HG02610 (cell line): ENCODE results near the gene VPS41.

Experiments
- ATAC-seq: cut with Tn5 transposase; IDR thresholded peaks from one replicate; pipeline ENCODE4 v1.9.1; 2021; ENCODE audit warnings: mild to moderate bottlenecking, moderate library complexity; ENCODE audit not compliant: unreplicated experiment

The VPS41 gene

DNA sequence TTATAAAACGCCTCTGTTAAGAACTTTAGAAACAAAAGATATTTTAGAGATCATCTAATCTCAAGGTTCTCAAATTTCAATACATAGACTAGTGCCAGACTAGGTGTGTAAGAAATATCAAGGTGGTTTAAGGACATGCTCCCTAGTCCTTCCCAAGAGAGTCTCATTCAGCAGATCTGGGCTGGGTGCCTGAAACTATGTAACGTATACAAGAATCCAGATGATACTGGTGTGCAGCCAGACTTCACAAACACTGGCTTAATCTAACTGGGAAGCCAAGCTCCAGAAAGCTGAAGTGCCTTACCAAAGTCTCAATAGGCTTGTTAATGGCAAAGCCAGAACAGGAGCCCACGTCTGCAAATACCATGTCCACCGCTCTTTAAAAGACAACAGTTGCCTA, 172.9 kb downstream of the VPS41 start:
- no peak for ATAC-seq

GRCh38 chr7:38731215-38731614, 177.8 kb downstream of the VPS41 start:
- ATAC-seq, result no peak

GRCh38 chr7:38728145-38728544, 180.8 kb downstream of the VPS41 start:
- ATAC-seq, result no peak

GRCh38 chr7:38727184-38727940, 181.6 kb downstream of the VPS41 start:
- no peak for ATAC-seq

- no peak for ATAC-seq
Observed at GRCh38 chr7:38723327-38723726, 185.7 kb downstream of the VPS41 start.

- no peak for ATAC-seq
Observed at GRCh38 chr7:38716397-38716796, 192.6 kb downstream of the VPS41 start.

DNA sequence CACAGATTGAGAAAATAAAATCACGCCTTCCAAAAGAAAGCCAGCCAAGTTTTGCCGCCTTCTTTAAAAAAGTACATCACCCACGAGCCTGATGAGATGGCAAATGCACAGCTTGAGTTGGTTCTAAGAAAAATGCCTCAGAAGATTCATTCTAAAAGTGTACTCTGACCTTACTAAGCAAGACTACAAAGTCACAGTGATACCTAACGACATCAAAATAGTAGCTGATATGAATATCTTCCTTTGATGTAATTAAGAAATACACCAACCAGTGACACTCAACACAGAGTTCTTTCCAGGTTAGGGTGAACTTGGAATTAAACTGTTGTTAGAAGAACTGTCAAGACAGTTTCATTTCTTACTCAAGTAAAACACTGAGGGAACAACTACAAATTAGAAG, 199.9 kb downstream of the VPS41 start:
- ATAC-seq, result no peak

- no peak for ATAC-seq
Observed at GRCh38 chr7:38704751-38705150, 204.2 kb downstream of the VPS41 start.

DNA sequence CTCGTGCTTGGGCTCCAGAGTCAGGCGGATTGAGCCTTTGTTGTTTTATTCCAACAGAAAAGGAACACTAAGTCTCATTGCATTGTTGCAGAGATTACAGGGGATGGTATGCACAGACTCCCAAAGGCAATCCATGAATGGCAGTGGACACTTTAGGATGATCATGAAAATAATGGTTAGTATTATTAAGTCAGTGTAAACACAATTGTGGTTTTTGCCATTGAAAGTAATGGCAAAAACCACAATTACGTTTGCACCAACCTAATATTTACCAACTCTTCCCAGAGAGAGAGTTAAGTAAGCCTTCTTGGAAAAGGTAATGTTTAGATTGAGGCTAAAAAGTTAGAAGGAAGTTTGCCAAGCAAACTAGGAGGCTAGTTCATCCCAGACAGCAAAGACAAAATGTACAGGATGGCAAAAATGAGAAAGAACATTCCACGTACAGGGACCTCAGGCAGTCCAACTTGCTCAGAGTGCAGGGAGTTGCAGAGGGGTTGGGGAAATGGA, 204.9 kb downstream of the VPS41 start:
- no peak for ATAC-seq

DNA sequence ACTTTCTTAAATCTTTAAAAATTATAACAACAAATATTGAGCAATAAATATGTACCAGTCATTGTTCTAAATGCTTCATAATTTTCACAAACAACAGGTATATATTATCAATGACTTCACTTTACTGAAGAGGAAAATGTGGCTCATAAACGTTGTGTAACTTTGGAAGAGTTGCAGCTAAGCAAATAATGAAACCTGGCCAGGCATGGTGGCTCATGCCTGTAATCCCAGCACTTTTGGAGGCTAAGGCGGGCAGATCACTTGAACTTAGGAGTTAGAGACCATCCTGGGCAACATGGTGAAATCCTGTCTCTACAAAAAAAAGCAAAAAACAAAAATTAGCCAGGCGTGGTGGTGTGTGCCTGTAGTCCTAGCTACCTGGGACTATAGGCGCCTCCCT, 205.9 kb downstream of the VPS41 start:
- ATAC-seq, result no peak

- no peak for ATAC-seq
Observed at GRCh38 chr7:38702002-38702535, 206.9 kb downstream of the VPS41 start.

- no peak for ATAC-seq
Observed at GRCh38 chr7:38700116-38700515, 208.9 kb downstream of the VPS41 start.

DNA sequence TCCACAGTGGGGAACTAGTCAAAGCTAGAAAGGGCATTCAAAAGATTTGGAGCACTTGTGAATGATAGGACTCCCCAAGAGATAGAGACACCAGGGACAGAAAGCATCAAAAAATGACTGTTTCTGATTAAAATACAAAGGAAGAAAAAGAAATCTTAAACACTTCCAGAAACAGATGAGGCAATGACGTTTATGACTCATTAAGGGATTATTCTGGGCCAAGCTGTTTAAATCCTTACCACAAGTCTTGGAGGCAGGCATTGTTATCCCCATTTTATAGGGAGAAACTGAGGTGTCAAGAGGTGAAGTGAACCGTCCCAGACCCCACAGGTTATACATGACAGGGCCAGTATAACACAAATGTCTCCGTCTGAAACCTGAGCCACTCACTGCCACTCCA, 209.5 kb downstream of the VPS41 start:
- no peak for ATAC-seq

GRCh38 chr7:38694326-38694725, 214.7 kb downstream of the VPS41 start:
- no peak for ATAC-seq

DNA sequence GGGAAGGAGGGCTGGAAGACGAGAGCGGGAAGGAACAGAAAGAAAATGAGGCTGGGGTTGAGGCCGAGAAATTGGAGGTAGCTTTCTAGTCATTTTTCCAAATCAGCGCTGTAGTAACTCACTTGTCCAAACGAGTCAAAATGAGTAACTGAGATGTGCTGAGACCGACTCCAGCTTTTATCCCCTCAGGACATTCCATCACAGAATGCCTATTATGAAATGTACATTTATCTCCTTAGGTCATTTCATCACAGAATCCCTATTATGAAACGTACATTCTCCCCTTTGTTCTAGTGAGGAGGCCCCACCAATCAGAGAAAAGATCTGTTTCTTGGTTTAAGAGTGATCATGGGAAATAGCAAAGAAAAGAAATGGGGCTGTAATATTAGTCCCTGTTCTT, 222.1 kb downstream of the VPS41 start:
- ATAC-seq, result no peak

- no peak for ATAC-seq
Observed at GRCh38 chr7:38685851-38686250, 223.1 kb downstream of the VPS41 start.

- ATAC-seq, result no peak
Observed at GRCh38 chr7:38682606-38683005, 226.4 kb downstream of the VPS41 start.

- ATAC-seq, result no peak
Observed at GRCh38 chr7:38681882-38682281, 227.1 kb downstream of the VPS41 start.

- ATAC-seq, result no peak
Observed at GRCh38 chr7:38679419-38679818, 229.6 kb downstream of the VPS41 start.

DNA sequence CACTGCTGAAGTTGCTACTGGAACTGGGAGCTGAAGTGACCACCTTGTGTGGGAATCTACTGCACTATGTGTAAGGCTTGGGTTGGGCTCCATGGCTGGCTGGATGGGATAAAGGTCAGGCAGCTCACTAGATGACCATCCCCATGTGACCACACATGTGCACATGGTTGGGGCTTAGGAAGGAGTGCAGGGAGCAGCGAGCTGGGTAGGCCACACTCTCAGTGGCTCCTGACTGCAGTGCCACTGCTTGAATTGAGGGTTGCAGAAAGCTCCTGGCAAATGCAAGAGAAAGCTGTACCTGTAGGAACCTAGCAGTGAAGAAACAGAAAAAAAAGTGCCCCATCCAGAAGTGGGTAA, 230.3 kb downstream of the VPS41 start:
- ATAC-seq, result no peak

DNA sequence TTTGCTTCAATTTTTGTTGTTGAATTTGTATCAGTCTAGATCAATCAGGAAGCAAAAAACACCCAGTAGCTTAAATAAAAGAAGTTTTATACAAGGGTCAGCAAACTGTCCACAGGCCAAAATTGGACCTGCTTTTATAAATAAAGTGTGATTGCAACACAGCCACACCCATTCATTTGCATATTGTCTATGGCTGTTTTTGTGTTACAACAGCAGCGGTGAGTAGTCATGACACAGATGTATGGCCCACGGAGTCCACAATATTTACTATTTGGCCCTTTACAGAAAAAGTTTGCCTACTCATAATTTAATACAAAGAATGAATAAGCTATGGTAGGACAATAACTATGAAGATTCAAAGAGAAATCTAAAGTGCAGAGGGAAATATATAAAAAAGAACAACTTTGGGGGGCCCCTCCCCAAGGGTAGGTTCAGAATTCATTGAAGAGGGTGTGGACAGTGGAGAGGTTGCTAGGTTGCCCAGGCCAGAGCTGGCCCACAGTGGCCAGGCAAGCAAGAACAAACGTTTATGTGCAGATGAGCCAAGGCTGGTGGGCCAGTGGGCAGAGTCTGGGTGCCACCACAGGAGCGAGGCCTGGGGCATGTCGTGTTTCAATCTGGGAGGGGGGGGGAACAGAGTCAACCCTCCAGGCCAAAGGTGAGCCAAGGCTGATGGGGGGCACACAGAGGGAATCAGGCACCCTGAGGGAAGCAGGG, 230.9 kb downstream of the VPS41 start:
- ATAC-seq, result no peak

- ATAC-seq, result no peak
Observed at GRCh38 chr7:38675494-38676106, 233.4 kb downstream of the VPS41 start.
